NB4 (cell line): ENCODE measurements around the gene PCAT6.
A peak's percentile ranks its signal among the peaks of the same experiment; 100 is the strongest.

Experiments
- DNase-seq: peaks from one replicate; pipeline ENCODE4 v3.0.0; 2010; ENCODE audit warnings: low read depth
- H3K4me3 ChIP-seq: one replicate; pipeline ENCODE4 v1.5.1; 2011; ENCODE audit warnings: mild to moderate bottlenecking, low read depth, low read length, moderate library complexity
- CTCF ChIP-seq: IDR thresholded peaks from one replicate; pipeline ENCODE4 v1.5.1; 2012; ENCODE audit warnings: low read depth, low read length
- MYC ChIP-seq: IDR thresholded peaks from 2 replicates; pipeline ENCODE4 v1.6.1; 2011; ENCODE audit warnings: low read depth, low read length
- POLR2A ChIP-seq: IDR thresholded peaks from 2 replicates; pipeline ENCODE4 v1.6.1; 2011; ENCODE audit warnings: mild to moderate bottlenecking; ENCODE audit not compliant: insufficient read length; ENCODE audit errors: extremely low read depth
- TF ChIP-seq, protein P1 (sequence below): IDR thresholded peaks from 2 replicates; pipeline ENCODE4 v1.6.1; 2011; ENCODE audit warnings: low read depth, low read length

PCAT6 gene

GRCh38 chr1:202810615-202811295 lies at the start of gene PCAT6:
PCAT6 (plus strand) TSS chr1:202810954.
- TF ChIP-seq CTCF (no peak), MYC (no peak), POLR2A (peak; percentile 66)
- TF ChIP-seq, protein P1, sequence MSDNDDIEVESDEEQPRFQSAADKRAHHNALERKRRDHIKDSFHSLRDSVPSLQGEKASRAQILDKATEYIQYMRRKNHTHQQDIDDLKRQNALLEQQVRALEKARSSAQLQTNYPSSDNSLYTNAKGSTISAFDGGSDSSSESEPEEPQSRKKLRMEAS, result peak; percentile 89
- DNase-seq, result peak; percentile 97
- H3K4me3 ChIP-seq, result peak within 1 kb of the TSS; percentile 75

- DNase-seq, result no peak
- TF ChIP-seq POLR2A, result no peak
- no peak for TF ChIP-seq MYC
- TF ChIP-seq, protein P1, result no peak
- TF ChIP-seq CTCF, result no peak
- no peak overlapping the region for H3K4me3 ChIP-seq
Measured at GRCh38 chr1:202762019-202762418, 48.7 kb upstream of the PCAT6 start.

GRCh38 chr1:202765721-202766120 lies 45.0 kb upstream of the PCAT6 start:
- TF ChIP-seq POLR2A, result no peak
- TF ChIP-seq, protein P1, result no peak
- no peak for TF ChIP-seq CTCF
- TF ChIP-seq MYC, result no peak
- H3K4me3 ChIP-seq, result no peak overlapping the region
- no peak for DNase-seq

DNA sequence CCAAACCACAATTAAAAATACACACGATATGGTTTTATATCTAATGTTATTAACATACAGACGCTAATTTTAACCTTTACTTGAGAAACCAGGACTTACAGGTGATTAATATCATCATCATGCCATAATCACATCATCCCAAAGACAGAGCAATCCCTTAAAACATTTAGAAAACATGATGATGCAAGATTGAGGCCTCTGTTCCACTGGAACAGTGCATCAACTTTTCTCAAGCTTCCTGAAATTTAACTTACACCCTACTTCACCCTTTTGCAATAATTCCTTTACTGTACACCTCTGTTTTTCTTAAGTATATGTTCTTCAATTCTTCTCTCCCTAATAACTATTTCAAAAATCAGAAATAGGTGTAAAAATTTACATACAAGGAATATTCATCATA lies 40.6 kb upstream of the PCAT6 start:
- DNase-seq, result no peak
- H3K4me3 ChIP-seq, result no peak overlapping the region
- TF ChIP-seq, protein P1, result no peak
- no peak for TF ChIP-seq MYC
- TF ChIP-seq CTCF, result no peak
- TF ChIP-seq POLR2A, result no peak

DNA sequence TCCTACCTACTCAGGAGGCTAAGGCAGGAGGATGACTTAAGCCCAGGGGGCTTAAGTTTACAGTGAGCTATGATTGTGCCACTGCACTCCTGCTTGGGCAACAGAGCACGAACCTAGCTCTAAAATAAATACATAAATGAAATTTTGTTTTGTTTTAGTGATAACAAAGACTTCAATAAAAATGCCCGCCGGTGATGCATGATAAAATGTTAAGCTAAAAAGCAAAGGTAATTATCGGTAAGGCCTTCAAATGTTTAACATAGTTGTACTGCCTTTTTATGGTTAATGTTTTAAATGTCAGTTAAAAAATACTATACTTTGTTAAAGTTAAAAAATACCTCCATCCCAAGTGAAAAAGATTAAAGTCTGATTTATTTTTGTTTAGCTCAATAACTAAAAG lies 29.6 kb upstream of the PCAT6 start:
- no peak overlapping the region for H3K4me3 ChIP-seq
- no peak for DNase-seq
- TF ChIP-seq, protein P1, result no peak
- TF ChIP-seq POLR2A, result no peak
- TF ChIP-seq CTCF, result no peak
- no peak for TF ChIP-seq MYC
